K562 (cell line): ENCODE results near the gene ANKS4B. TPM values are rescaled to one million over a fixed set of nuclear protein-coding genes. Genes with fewer than 3 reads are reported as not detected.

ENCODE experiments used
- ASH1L ChIP-seq: fragments of 450-650 bp; IDR thresholded peaks from 2 replicates; pipeline ENCODE4 v1.6.1; 2018; ENCODE audit warnings: borderline replicate concordance, mild to moderate bottlenecking, low read depth; ENCODE audit not compliant: partially characterized antibody
- BCOR ChIP-seq: fragments of 450-650 bp; IDR thresholded peaks from 2 replicates; pipeline ENCODE4 v1.6.1; 2016
- CBFA2T3 ChIP-seq: fragments of 450-650 bp; IDR thresholded peaks from 2 replicates; pipeline ENCODE4 v1.6.1; 2017
- CHCHD3 ChIP-seq: fragments of 250-450 bp; sonication (Bioruptor Pico); IDR thresholded peaks from 2 replicates; pipeline ENCODE4 v2.1.2; 2022; ENCODE audit warnings: mild to moderate bottlenecking
- CXXC5 ChIP-seq: fragments of 250-450 bp; sonication (Bioruptor Pico); IDR thresholded peaks from 2 replicates; pipeline ENCODE4 v1.8.0; 2022; ENCODE audit warnings: inconsistent platforms, mild to moderate bottlenecking, moderate library complexity
- EGR1 ChIP-seq: fragments of 450-650 bp; conservative IDR thresholded peaks from 2 replicates; pipeline ENCODE4 v1.6.1; 2017; ENCODE audit warnings: mild to moderate bottlenecking
- EP400 ChIP-seq: fragments of 450-650 bp; IDR thresholded peaks from 2 replicates; pipeline ENCODE4 v1.6.1; 2017; ENCODE audit warnings: antibody characterized with exemption, mild to moderate bottlenecking, moderate library complexity
- GATAD2B ChIP-seq: fragments of 450-650 bp; IDR thresholded peaks from 2 replicates; pipeline ENCODE4 v1.6.1; 2017; ENCODE audit warnings: mild to moderate bottlenecking, borderline replicate concordance
- HDGF ChIP-seq: fragments of 450-650 bp; IDR thresholded peaks from 2 replicates; pipeline ENCODE4 v1.6.1; 2016
- HNRNPL ChIP-seq: fragments of 200-400 bp; formaldehyde crosslinking; IDR thresholded peaks from 2 replicates; pipeline ENCODE4 v1.6.1; 2017; ENCODE audit warnings: low read depth, mild to moderate bottlenecking, low read length
- MED1 ChIP-seq: sonication (generic); formaldehyde crosslinking; IDR thresholded peaks from 2 replicates; pipeline ENCODE4 v1.8.1; 2023; ENCODE audit warnings: missing genetic modification reagents, borderline replicate concordance
- MEF2A ChIP-seq: IDR thresholded peaks from 2 replicates; pipeline ENCODE4 v1.6.1; 2011; ENCODE audit warnings: low read depth, mild to moderate bottlenecking, low read length, moderate library complexity; ENCODE audit not compliant: control insufficient read depth
- MEIS2 ChIP-seq: fragments of 450-650 bp; IDR thresholded peaks from 2 replicates; pipeline ENCODE4 v1.6.1; 2014; ENCODE audit warnings: mild to moderate bottlenecking; ENCODE audit not compliant: partially characterized antibody
- NCOA4 ChIP-seq: fragments of 450-650 bp; IDR thresholded peaks from 2 replicates; pipeline ENCODE4 v1.6.1; 2018; ENCODE audit warnings: mild to moderate bottlenecking; ENCODE audit not compliant: partially characterized antibody
- POLR2G ChIP-seq: fragments of 200-400 bp; formaldehyde crosslinking; IDR thresholded peaks from 2 replicates; pipeline ENCODE4 v1.6.1; 2017; ENCODE audit warnings: low read depth, mild to moderate bottlenecking, antibody characterized with exemption, low read length, moderate library complexity
- RFX5 ChIP-seq: IDR thresholded peaks from 2 replicates; pipeline ENCODE4 v1.6.1; 2011; ENCODE audit warnings: low read depth, mild to moderate bottlenecking, improper control_type of control experiment, low read length
- SOX6 ChIP-seq: fragments of 450-650 bp; IDR thresholded peaks from 2 replicates; pipeline ENCODE4 v1.6.1; 2014; ENCODE audit warnings: mild to moderate bottlenecking
- SP1 ChIP-seq: sonication (generic); formaldehyde crosslinking; IDR thresholded peaks from 2 replicates; pipeline ENCODE4 v1.8.1; 2022; ENCODE audit warnings: mild to moderate bottlenecking, missing genetic modification reagents
- TBP ChIP-seq: optimal IDR thresholded peaks from 2 replicates; pipeline ENCODE3; 2011; ENCODE audit warnings: low read depth, low read length, improper control_type of control experiment
- ZBTB17 ChIP-seq: fragments of 450-650 bp; formaldehyde crosslinking; IDR thresholded peaks from 2 replicates; pipeline ENCODE4 v1.4.0; 2020; ENCODE audit warnings: mild to moderate bottlenecking
- ZEB2 ChIP-seq: fragments of 450-650 bp; IDR thresholded peaks from 2 replicates; pipeline ENCODE4 v1.6.1; 2016
- polyA plus RNA-seq, 8 experiments: library from polyadenylated mRNA; depleted of rRNA in 4 of 8; stranded (reverse) in 5 of 8; unstranded in 3 of 8; fragments of >200 nt; fragmentation: Nextera tagmentation in 2 of 8; fragmentation: Illumina TruSeq in 1 of 8; extraction: Ambion mirVana in 2 of 8; extraction: Trizol in 1 of 8; gene quantifications; 2 replicates each; pipeline versions ENCODE4 v1.2.1 to v1.2.3, GENCODE V29; 2011 to 2014; ENCODE audit warnings: inconsistent platforms in 1 of 8, missing spikeins in 1 of 8
- total RNA-seq, 7 experiments: library from RNA; depleted of rRNA in 6 of 7; stranded (reverse); fragments of >200 nt in 6 of 7; fragmentation: Illumina TruSeq in 2 of 7; extraction: Trizol in 2 of 7; gene quantifications; 2 replicates each; pipeline versions ENCODE4 v1.2.1 to v1.2.3, GENCODE V29; 2011 to 2021; ENCODE audit warnings: low replicate concordance in 1 of 7
- TF ChIP-seq, protein P1 (sequence below): fragments of 200-800 bp; sonication (Bioruptor generic); IDR thresholded peaks from 2 replicates; pipeline ENCODE4 v1.6.1; 2017; ENCODE audit warnings: missing genetic modification characterization, missing compliant biosample characterization
- TF ChIP-seq, protein P2 (sequence below): IDR thresholded peaks from 2 replicates; pipeline ENCODE4 v1.6.1; 2016; ENCODE audit warnings: missing genetic modification characterization, missing compliant biosample characterization
- TF ChIP-seq, protein P3 (sequence below): IDR thresholded peaks from 2 replicates; pipeline ENCODE4 v1.6.1; 2011; ENCODE audit not compliant: insufficient read length; ENCODE audit errors: extremely low read depth
- TF ChIP-seq, protein P4 (sequence below), 2 experiments: IDR thresholded peaks; 2 replicates each; pipeline ENCODE4 v1.6.1; 2012; ENCODE audit warnings: improper control_type of control experiment in 2 of 2, low read depth in 2 of 2, low read length in 2 of 2, borderline replicate concordance in 1 of 2

ANKS4B gene
- total and polyA plus RNA-seq, 9 of the 15 experiments (the other 6 are each of a cell fraction or from before 2014, with no cell fraction given): not detected

DNA sequence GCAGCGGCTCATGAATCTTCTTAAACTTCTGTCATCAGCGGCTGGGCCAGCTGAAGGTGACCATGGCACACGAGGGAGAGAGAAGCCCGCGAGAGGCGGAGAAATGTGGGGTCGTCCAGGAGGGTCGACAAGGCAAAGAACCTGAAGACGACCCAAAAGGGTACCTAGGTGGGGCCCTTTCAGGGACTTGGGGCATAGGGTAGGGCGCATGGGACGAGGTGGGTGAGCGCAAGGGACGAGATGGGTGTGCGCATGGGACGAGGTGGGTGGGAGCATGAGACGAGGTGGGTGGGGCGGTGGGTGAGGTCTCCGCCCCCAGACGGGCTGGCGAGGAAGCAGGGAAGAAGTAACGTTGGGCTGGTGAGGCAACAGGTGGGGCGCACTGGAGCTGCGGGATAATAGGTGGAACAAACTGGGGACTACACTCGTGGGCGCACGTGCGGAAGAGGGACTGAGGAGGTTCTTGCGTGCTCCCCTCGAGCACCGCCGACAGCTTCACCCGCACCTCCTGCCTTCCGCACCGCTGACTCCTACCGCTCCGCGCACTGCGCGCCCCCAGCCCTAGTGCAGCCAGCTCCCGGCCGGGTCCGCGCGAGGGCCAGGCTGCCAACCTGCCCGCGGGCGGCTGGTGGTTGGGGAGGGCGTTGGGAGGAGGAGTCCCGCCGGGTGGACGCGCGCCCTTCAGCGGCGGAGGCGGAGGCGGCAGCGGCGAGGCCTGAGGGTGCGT lies 67.8 kb downstream of the ANKS4B start (continued):
- TF ChIP-seq GATAD2B: no peak
- TF ChIP-seq, protein P1, sequence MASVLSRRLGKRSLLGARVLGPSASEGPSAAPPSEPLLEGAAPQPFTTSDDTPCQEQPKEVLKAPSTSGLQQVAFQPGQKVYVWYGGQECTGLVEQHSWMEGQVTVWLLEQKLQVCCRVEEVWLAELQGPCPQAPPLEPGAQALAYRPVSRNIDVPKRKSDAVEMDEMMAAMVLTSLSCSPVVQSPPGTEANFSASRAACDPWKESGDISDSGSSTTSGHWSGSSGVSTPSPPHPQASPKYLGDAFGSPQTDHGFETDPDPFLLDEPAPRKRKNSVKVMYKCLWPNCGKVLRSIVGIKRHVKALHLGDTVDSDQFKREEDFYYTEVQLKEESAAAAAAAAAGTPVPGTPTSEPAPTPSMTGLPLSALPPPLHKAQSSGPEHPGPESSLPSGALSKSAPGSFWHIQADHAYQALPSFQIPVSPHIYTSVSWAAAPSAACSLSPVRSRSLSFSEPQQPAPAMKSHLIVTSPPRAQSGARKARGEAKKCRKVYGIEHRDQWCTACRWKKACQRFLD (CRISPR knock-in tag): no peak
- TF ChIP-seq EP400: peak; percentile 46; the same call in 1 of the 2 replicates
- TF ChIP-seq ZEB2: peak; percentile 51; the same call in 1 of the 2 replicates
- TF ChIP-seq, protein P2, sequence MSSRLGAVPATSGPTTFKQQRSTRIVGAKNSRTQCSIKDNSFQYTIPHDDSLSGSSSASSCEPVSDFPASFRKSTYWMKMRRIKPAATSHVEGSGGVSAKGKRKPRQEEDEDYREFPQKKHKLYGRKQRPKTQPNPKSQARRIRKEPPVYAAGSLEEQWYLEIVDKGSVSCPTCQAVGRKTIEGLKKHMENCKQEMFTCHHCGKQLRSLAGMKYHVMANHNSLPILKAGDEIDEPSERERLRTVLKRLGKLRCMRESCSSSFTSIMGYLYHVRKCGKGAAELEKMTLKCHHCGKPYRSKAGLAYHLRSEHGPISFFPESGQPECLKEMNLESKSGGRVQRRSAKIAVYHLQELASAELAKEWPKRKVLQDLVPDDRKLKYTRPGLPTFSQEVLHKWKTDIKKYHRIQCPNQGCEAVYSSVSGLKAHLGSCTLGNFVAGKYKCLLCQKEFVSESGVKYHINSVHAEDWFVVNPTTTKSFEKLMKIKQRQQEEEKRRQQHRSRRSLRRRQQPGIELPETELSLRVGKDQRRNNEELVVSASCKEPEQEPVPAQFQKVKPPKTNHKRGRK (tag): no peak
- TF ChIP-seq, protein P3, sequence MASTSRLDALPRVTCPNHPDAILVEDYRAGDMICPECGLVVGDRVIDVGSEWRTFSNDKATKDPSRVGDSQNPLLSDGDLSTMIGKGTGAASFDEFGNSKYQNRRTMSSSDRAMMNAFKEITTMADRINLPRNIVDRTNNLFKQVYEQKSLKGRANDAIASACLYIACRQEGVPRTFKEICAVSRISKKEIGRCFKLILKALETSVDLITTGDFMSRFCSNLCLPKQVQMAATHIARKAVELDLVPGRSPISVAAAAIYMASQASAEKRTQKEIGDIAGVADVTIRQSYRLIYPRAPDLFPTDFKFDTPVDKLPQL: no peak
- TF ChIP-seq HNRNPL: peak; percentile 93
- no peak for TF ChIP-seq CHCHD3 (CRISPR knock-in tag)
- no peak for TF ChIP-seq NCOA4
- TF ChIP-seq SP1 (CRISPR knock-in tag): peak; percentile 32; the same call in 1 of the 2 replicates
- TF ChIP-seq, protein P4, sequence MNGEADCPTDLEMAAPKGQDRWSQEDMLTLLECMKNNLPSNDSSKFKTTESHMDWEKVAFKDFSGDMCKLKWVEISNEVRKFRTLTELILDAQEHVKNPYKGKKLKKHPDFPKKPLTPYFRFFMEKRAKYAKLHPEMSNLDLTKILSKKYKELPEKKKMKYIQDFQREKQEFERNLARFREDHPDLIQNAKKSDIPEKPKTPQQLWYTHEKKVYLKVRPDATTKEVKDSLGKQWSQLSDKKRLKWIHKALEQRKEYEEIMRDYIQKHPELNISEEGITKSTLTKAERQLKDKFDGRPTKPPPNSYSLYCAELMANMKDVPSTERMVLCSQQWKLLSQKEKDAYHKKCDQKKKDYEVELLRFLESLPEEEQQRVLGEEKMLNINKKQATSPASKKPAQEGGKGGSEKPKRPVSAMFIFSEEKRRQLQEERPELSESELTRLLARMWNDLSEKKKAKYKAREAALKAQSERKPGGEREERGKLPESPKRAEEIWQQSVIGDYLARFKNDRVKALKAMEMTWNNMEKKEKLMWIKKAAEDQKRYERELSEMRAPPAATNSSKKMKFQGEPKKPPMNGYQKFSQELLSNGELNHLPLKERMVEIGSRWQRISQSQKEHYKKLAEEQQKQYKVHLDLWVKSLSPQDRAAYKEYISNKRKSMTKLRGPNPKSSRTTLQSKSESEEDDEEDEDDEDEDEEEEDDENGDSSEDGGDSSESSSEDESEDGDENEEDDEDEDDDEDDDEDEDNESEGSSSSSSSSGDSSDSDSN (IDR thresholded peaks at IDR 0.05; ENCODE audit: borderline replicate concordance in 1 of 2, low read depth in 2 of 2, low read length in 2 of 2): peak; percentile 36 to 77; a peak in 1 of 4 replicates
- peak; percentile 12; the same call in 1 of the 2 replicates for TF ChIP-seq CBFA2T3
- no peak for TF ChIP-seq SOX6
- peak; percentile 78 for TF ChIP-seq POLR2G
- TF ChIP-seq TBP: peak; percentile 6
- TF ChIP-seq MED1 (CRISPR knock-in tag): 0 out of 2 replicates have a peak, but pooled peaks have one; percentile 26
- no peak for TF ChIP-seq HDGF
- peak; percentile 40 for TF ChIP-seq BCOR
- TF ChIP-seq EGR1: peak; percentile 78
- peak; percentile 64; the same call in 1 of the 2 replicates for TF ChIP-seq CXXC5
- TF ChIP-seq MEF2A: no peak
- no peak for TF ChIP-seq ZBTB17 (CRISPR knock-in tag)
- TF ChIP-seq ASH1L: no peak
- TF ChIP-seq RFX5: no peak
- peak; percentile 40 for TF ChIP-seq MEIS2
